MCF 10A (cell line): ENCODE data around the gene LRRC2. TPM values are rescaled to one million over a fixed set of nuclear protein-coding genes. Genes with fewer than 3 reads are reported as not detected.

Source experiments
- Bru-seq: library from RNA; stranded (reverse); fragments of 400-500 nt; gene quantifications from one replicate; lab custom pipeline; 2021; lab: Mats Ljungman, UMichigan
- BruChase-seq, 2 experiments: library from RNA; stranded (reverse); fragments of 400-500 nt; gene quantifications; one replicate each; lab custom pipeline; 2021; lab: Mats Ljungman, UMichigan
- BruUV-seq: library from RNA; stranded (reverse); fragments of 400-500 nt; replicated peaks from 2 replicates; lab custom pipeline; 2021; lab: Mats Ljungman, UMichigan
- CTCF ChIA-PET: fragments of 300-600 bp; sonication (Branson Sonifier 250); formaldehyde crosslinking; extraction: SDS; loops from one replicate; lab custom pipeline; 2021; ENCODE audit warnings: antibody characterized with exemption, inconsistent platforms; lab: Yijun Ruan, JAX
- POLR2A ChIA-PET: fragments of 300-600, 350-650 bp; sonication (Branson Sonifier 250); formaldehyde crosslinking; extraction: SDS; loops from one replicate; lab custom pipeline; 2020; ENCODE audit warnings: antibody characterized with exemption, inconsistent platforms; lab: Yijun Ruan, JAX
- DNase-seq: peaks from one replicate; pipeline ENCODE4 v3.0.0-alpha.2; 2018; ENCODE audit not compliant: unreplicated experiment
- H3K27ac Mint-ChIP-seq: one replicate; pipeline ENCODE4 v1.8.0; 2022; ENCODE audit warnings: mild to moderate bottlenecking, low read depth, mixed read lengths; ENCODE audit not compliant: unreplicated experiment
- H3K27me3 Mint-ChIP-seq: one replicate; pipeline ENCODE4 v1.8.0; 2022; ENCODE audit warnings: mixed read lengths; ENCODE audit not compliant: insufficient read depth, unreplicated experiment
- H3K36me3 Mint-ChIP-seq: one replicate; pipeline ENCODE4 v1.8.0; 2022; ENCODE audit warnings: mild to moderate bottlenecking, moderate library complexity, mixed read lengths; ENCODE audit not compliant: insufficient read depth, unreplicated experiment
- H3K4me1 Mint-ChIP-seq: one replicate; pipeline ENCODE4 v1.8.0; 2022; ENCODE audit warnings: mixed read lengths; ENCODE audit not compliant: insufficient read depth, unreplicated experiment
- H3K4me3 Mint-ChIP-seq: one replicate; pipeline ENCODE4 v1.8.0; 2022; ENCODE audit warnings: mild to moderate bottlenecking, moderate library complexity, mixed read lengths; ENCODE audit not compliant: unreplicated experiment
- H3K9me3 Mint-ChIP-seq: one replicate; pipeline ENCODE4 v1.8.0; 2022; ENCODE audit warnings: mixed read lengths; ENCODE audit not compliant: unreplicated experiment
- CTCF ChIP-seq: fragments of 200-600 bp; IDR thresholded peaks from one replicate; pipeline ENCODE4 v1.8.0; 2022; ENCODE audit warnings: antibody characterized with exemption, mild to moderate bottlenecking; ENCODE audit not compliant: unreplicated experiment
- intact Hi-C: fragments of 100-400 bp; cut with micrococcal nuclease; formaldehyde crosslinking; loops from 2 replicates; pipeline ENCODE4 v1.14.1; 2022
- long read RNA-seq: library from polyadenylated mRNA; stranded (forward); transcript quantifications from one replicate; pipeline ENCODE4 v2.0.0, GENCODE V29; 2022
- total RNA-seq: library from RNA; stranded (reverse); gene quantifications from 2 replicates; pipeline ENCODE4 v1.2.3, GENCODE V29; 2022

Gene LRRC2, protein sequence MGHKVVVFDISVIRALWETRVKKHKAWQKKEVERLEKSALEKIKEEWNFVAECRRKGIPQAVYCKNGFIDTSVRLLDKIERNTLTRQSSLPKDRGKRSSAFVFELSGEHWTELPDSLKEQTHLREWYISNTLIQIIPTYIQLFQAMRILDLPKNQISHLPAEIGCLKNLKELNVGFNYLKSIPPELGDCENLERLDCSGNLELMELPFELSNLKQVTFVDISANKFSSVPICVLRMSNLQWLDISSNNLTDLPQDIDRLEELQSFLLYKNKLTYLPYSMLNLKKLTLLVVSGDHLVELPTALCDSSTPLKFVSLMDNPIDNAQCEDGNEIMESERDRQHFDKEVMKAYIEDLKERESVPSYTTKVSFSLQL
- total RNA-seq: not detected in 2 replicates
- percentile 6 among the genes with signal in this experiment for Bru-seq, nascent RNA
- percentile 3 among the genes with signal in this experiment for BruChase-seq, experiment 1, labeled RNA remaining after a 6-hour chase
- percentile 3 among the genes with signal in this experiment for BruChase-seq, experiment 2, labeled RNA remaining after a 2-hour chase
- long read RNA-seq: 0 reads

GRCh38 chr3:46566040-46566641 lies at the start of gene LRRC2:
LRRC2 (minus strand) TSS chr3:46566302; CDS start chr3:46551591, 14,711 bp downstream.
- H3K4me3 Mint-ChIP-seq: peak within 1 kb of the TSS; percentile 38
- BruUV-seq: no TSS peak
- no peaks in the 10 kb centered on the region for H3K27me3 Mint-ChIP-seq
- H3K4me1 Mint-ChIP-seq: no peaks in the 10 kb centered on the region
- H3K36me3 Mint-ChIP-seq: no peaks in the 10 kb centered on the region
- DNase-seq: no peak
- H3K9me3 Mint-ChIP-seq: peaks cover 9% of the 10 kb centered on the region
- CTCF ChIA-PET: interaction anchor here (0.7 to 1.2 kb wide), 3 partner anchors 77 to 188 kb away, joined by 3 to 9 read pairs (median 3); no protein-coding TSS in a partner anchor
- TF ChIP-seq CTCF: no peak
- POLR2A ChIA-PET: no interaction called here
- intact Hi-C loops: no loop called here
- H3K27ac Mint-ChIP-seq: no peak within 1 kb of the TSS

DNA sequence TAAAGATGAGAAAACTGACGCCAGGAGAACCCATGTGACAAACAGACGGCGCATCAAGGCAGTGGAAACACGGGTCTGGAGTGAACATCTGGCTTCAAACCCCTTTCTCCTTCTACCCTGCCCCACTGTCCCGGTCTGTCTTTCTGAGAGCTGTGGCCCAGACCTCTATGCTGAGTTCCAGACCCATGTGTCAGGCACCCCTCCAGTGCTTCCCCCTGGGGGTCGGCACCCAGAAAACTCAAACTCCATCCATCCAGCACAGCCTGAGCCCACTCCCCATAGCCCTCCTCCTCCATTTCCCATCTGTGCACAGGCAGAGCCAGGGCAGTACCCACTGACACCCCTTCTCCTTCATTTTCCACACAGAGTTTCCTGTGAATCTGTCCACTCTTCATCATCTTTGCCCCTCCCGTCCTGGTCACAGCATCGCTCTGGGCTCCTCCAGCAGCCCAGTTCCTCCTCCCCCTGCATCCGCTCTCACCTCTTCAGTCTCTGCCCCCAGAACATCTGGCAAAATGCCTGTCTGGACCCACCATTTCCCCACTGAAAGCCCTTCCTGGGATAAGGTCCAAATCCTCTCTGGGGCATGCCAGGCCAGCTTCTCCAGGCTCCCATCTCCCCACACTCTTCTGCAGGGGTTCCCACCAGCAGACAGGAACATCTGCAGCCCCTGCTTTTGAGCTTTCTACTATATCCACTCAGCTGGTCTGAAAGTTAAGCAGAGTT lies 49.1 kb upstream of the LRRC2 start:
- peaks cover 5% of the 10 kb centered on the region for H3K4me1 Mint-ChIP-seq
- intact Hi-C loops: no loop called here
- no peaks in the 10 kb centered on the region for H3K9me3 Mint-ChIP-seq
- no TSS peak for BruUV-seq
- CTCF ChIA-PET: interaction anchor here (0.9 to 1.4 kb wide), 3 partner anchors 9 to 126 kb away, joined by 3 to 5 read pairs (median 4); no protein-coding TSS in a partner anchor
- H3K4me3 Mint-ChIP-seq: no peak overlapping the region
- no peak for TF ChIP-seq CTCF
- DNase-seq: no peak
- POLR2A ChIA-PET: interaction anchor here (0.6 to 0.7 kb wide), 2 partner anchors 57 to 65 kb away, joined by 3 read pairs; no protein-coding TSS in a partner anchor
- peaks cover 63% of the 10 kb centered on the region for H3K27me3 Mint-ChIP-seq
- H3K36me3 Mint-ChIP-seq: no peaks in the 10 kb centered on the region
- H3K27ac Mint-ChIP-seq: no peak overlapping the region

DNA sequence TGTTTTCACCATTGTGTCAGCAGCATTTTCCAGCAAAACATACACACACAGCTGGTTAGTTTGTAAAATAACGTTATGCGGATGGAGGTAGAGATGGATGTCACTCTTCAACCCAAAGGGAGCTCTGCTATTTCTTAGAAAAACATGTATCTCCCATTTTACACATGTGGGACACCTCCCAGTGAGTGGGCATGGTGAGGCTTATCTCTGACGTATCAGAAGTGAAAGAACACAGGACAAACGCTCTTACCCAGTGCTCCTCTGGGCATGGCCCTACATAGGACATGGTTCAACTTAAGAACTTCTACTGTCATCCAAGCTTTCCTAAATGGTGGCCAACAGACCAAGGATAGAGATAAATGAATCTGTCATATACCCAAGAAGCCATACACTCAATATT lies 48.3 kb upstream of the LRRC2 start:
- CTCF ChIA-PET: interaction anchor here (0.6 to 1.1 kb wide), 3 partner anchors 10 to 136 kb away, joined by 3 to 4 read pairs (median 3); no protein-coding TSS in a partner anchor

More for the DNA sequence above, 48.3 kb upstream of the LRRC2 start:
- BruUV-seq: no TSS peak
- POLR2A ChIA-PET: interaction anchor here (0.7 to 1.1 kb wide), 2 partner anchors 11 to 56 kb away, joined by 3 to 5 read pairs; no protein-coding TSS in a partner anchor
- Mint-ChIP-seq H3K36me3 (no peaks in the 10 kb centered on the region), H3K27me3 (peaks cover 56% of the 10 kb centered on the region), H3K4me1 (peaks cover 5% of the 10 kb centered on the region), H3K9me3 (no peaks in the 10 kb centered on the region), H3K27ac (no peak overlapping the region), H3K4me3 (no peak overlapping the region)
- no peak for TF ChIP-seq CTCF
- DNase-seq: no peak
- intact Hi-C loops: no loop called here
